GM19438 (cell line): ENCODE measurements around the gene IL20.

Experiments used
- ATAC-seq: cut with Tn5 transposase; IDR thresholded peaks from one replicate; pipeline ENCODE4 v1.9.1; 2021; ENCODE audit warnings: low read depth; ENCODE audit not compliant: unreplicated experiment

Gene IL20, protein sequence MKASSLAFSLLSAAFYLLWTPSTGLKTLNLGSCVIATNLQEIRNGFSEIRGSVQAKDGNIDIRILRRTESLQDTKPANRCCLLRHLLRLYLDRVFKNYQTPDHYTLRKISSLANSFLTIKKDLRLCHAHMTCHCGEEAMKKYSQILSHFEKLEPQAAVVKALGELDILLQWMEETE

GRCh38 chr1:206864939-206865671 is at the start of gene IL20:
IL20 (plus strand) TSS chr1:206865623; CDS start chr1:206865853, 230 bp downstream.
- no peak for ATAC-seq

GRCh38 chr1:206816390-206817287 is 48.8 kb upstream of the IL20 start:
- ATAC-seq = peak; percentile 67

GRCh38 chr1:206821493-206821892 is 43.9 kb upstream of the IL20 start:
- ATAC-seq = no peak

- no peak for ATAC-seq
These were observed 41.7 kb upstream of the IL20 start for GRCh38 chr1:206823727-206824126.

- ATAC-seq = no peak
These were observed 41.1 kb upstream of the IL20 start for GRCh38 chr1:206824331-206824730.

DNA sequence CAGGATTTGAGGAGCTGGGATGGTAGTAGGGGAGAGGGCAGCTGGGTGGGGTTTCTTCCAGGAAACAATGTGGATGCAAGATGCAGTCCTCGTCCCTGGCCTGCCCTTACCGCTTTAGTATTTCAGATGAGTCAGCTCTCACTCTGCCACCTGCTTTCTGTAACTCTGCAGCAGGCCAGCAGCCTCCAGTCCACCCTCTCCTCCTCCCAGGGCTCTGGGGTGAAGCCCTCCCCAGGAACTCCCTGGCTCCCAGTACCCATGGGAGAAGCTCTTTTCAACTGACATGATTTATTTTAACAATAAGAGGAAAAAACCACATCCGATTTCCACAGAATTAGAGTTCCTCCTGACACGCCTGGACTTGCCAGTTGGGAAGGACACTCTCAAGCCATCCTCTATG is 39.0 kb upstream of the IL20 start:
- no peak for ATAC-seq

DNA sequence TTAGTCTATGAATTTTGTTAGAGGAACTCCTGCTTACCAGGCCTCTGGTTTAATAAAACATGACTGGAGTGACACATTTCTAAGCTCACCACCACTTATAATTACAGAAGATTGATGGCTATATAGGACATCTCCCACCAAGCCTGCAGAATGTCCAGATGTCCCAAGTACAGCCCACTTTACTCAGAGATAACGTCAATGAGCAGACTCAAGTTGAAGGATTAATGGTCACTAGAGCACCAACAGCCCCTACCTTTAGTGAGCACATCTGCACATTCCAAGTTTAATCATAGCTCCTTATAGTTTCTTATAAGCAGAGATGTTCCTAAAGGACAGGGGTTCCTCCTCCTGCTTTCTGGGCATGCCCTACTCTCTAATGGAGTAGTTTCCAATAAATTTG is 37.4 kb upstream of the IL20 start:
- ATAC-seq = no peak

DNA sequence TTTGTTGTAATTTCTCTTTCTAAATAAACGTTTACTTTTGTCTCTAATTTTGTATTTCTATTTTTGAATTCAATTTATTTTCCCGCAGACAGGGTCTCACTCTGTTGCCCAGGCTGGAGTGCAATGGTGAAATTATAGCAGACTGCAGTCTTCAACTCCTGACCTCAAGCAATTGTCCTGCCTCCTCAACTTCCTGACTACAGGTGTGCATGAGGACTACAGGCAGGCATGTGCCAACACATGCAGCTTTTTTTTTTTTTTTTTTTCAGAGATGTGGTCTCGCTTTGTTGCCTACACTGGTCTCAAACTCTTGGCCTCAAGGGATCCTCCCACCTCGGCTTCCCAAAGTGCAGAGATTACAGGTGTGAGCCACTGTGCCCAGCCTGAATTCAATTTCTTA is 36.7 kb upstream of the IL20 start:
- no peak for ATAC-seq

GRCh38 chr1:206829282-206829681 is 36.1 kb upstream of the IL20 start:
- ATAC-seq = no peak

- no peak for ATAC-seq
These were observed 35.5 kb upstream of the IL20 start for GRCh38 chr1:206829875-206830274.

GRCh38 chr1:206831650-206832049 is 33.8 kb upstream of the IL20 start:
- ATAC-seq = no peak

DNA sequence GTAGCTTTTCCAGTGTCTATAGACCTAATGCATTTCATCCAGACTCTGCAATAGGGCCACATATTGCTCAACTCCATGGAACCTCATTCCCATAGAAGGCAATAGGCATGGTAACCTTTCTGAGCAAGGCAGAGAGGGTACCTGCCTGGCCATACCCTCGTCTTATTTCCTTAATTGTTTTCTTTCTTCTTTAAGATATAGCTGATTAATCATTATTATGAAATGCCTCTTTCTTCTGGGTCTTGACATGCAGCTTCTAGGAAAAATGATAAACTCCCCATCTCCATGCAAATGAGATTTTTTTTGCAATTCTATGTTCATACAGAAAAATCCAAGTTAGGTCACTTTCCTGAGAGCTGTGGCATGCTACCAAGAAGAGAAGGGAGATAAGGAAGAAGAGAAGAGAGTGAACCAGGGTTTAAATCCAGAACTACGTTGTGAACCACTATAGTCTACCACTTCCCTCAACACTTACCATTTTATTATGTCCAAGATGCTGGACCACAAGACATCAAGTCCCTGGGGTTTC is 33.0 kb upstream of the IL20 start:
- no peak for ATAC-seq

DNA sequence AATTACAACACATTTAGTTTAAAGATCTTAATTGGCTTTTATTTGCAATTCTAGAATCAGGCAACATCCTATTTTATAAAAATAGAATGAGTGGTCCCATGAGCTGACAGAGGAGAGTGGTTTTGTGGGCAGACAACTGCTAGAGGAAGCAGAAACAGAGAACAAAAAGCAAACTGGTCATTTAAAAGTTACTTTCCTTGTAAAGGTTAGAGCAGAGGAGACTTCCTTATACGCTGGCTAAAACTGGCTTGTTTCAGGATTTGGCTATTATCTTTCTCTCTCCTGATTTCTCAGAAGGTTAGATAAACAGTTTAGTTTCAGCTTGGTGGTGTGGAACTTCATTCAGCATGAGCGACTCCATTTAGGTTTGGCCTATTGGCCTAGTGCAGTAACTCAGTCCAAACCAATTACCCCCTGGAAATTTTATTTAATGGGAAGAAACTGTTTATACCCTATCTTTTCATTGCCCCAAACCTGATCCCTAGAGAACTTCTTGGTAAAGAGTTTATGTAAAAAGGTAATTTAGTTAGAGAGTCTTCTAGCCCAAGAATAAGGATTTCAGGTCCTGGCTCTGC is 32.2 kb upstream of the IL20 start:
- no peak for ATAC-seq

- ATAC-seq = no peak
These were observed 31.6 kb upstream of the IL20 start for GRCh38 chr1:206833801-206834200.

GRCh38 chr1:206834217-206834616 is 31.2 kb upstream of the IL20 start:
- ATAC-seq = no peak

GRCh38 chr1:206834711-206835110 is 30.7 kb upstream of the IL20 start:
- no peak for ATAC-seq

DNA sequence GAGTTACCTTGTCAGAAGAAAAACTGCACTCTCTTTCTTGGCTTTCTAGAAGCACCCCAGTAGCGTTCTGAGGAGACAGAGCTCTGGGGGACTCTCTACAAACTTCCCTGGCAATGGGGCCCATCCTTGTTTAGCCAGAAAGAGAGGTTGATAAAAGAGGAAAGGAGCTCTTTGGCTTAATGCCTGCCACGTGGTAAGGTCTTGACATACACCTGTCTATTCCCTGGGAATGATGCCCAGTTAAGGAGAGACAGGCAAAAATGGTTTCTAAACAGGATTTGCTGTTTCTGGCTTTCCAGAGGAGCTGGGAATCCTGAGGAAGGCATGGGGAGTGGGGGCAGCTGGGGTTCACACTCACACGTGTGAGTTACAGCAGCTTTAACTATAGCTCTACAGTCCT is 30.2 kb upstream of the IL20 start:
- ATAC-seq = no peak

- no peak for ATAC-seq
These were observed 29.3 kb upstream of the IL20 start for GRCh38 chr1:206836111-206836510.

GRCh38 chr1:206839006-206839560 is 26.3 kb upstream of the IL20 start:
- no peak for ATAC-seq

- ATAC-seq = no peak
These were observed 25.6 kb upstream of the IL20 start for GRCh38 chr1:206839857-206840256.
